Pons (tissue), 1 donor: ENCODE measurements around the gene RPS23.
"Not testable (repeated sequence)": the region's sequence is repeated elsewhere in the genome, so short reads cannot be mapped to it uniquely, and the experiment has no call there.

ENCODE experiments used
- DNase-seq: peaks from one replicate; pipeline ENCODE4 v3.0.0-alpha.2; 2016; ENCODE audit warnings: low spot score

RPS23 gene

GRCh38 chr5:82287625-82288024 lies 9.5 kb upstream of the RPS23 start:
- no peak for DNase-seq

- no peak for DNase-seq
Measured at GRCh38 chr5:82285206-82285605, 7.1 kb upstream of the RPS23 start.

- DNase-seq, result no peak
Measured at GRCh38 chr5:82283893-82284292, 5.7 kb upstream of the RPS23 start.

- DNase-seq, result no peak
Measured at GRCh38 chr5:82278711-82279370, 687 bp upstream of the RPS23 start.

GRCh38 chr5:82277613-82277986 lies 554 bp downstream of the RPS23 start:
- no peak for DNase-seq

- no peak for DNase-seq
Measured at GRCh38 chr5:82276800-82277612, 1.1 kb downstream of the RPS23 start.

GRCh38 chr5:82275216-82275664 lies 2.9 kb downstream of the RPS23 start:
- no peak for DNase-seq

GRCh38 chr5:82274343-82275211 lies 3.6 kb downstream of the RPS23 start:
- no peak for DNase-seq

GRCh38 chr5:82273426-82273825 lies 4.7 kb downstream of the RPS23 start:
- DNase-seq, result not testable (repeated sequence)

- not testable (repeated sequence) for DNase-seq
Measured at GRCh38 chr5:82272571-82273356, 5.4 kb downstream of the RPS23 start.

- not testable (repeated sequence) for DNase-seq
Measured at GRCh38 chr5:82269363-82269762, 8.8 kb downstream of the RPS23 start.

GRCh38 chr5:82267297-82267933 lies 10.7 kb downstream of the RPS23 start:
- not testable (repeated sequence) for DNase-seq

- DNase-seq, result no peak
Measured at GRCh38 chr5:82265047-82265446, 13.1 kb downstream of the RPS23 start.

GRCh38 chr5:82259172-82259800 lies 18.9 kb downstream of the RPS23 start:
- DNase-seq, result peak; percentile 53

- no peak for DNase-seq
Measured at GRCh38 chr5:82257729-82258128, 20.4 kb downstream of the RPS23 start.

GRCh38 chr5:82257247-82257646 lies 20.9 kb downstream of the RPS23 start:
- no peak for DNase-seq

- DNase-seq, result no peak
Measured at GRCh38 chr5:82255844-82256243, 22.3 kb downstream of the RPS23 start.

- no peak for DNase-seq
Measured at GRCh38 chr5:82252744-82253143, 25.4 kb downstream of the RPS23 start.

GRCh38 chr5:82246960-82247574 lies 31.1 kb downstream of the RPS23 start:
- no peak for DNase-seq
